Body of pancreas (tissue), 4 donors: Measurements from ENCODE around the gene PNISR.

Experiments
- CTCF ChIP-seq, 7 experiments: fragments of 450-650 bp in 4 of 7; fragments of 200-600 bp in 3 of 7; sonication (generic) in 3 of 7; IDR thresholded peaks; one replicate each; pipeline ENCODE4 v1.5.1; 2016 to 2019; ENCODE audit warnings: antibody characterized with exemption in 7 of 7
- POLR2A ChIP-seq, 3 donors: fragments of 450-650 bp; IDR thresholded peaks; one replicate each; pipeline ENCODE4 v1.6.1; 2016; ENCODE audit warnings: antibody characterized with exemption in 3 of 3, mild to moderate bottlenecking in 2 of 3

GRCh38 chr6:99427988-99428387 is 2.9 kb upstream of the PNISR start:
- TF ChIP-seq CTCF (IDR thresholded peaks at IDR 0.05) (no peak), POLR2A (IDR thresholded peaks at IDR 0.05) (no peak)
